Stimulated activated CD4-positive, alpha-beta T cell treated with anti-CD3 and anti-CD28 coated beads, Interleukin-1b, Interleukin-23, amount 100 ng/mL, for 48 hours (primary cell): ENCODE data around the gene HBEGF.

Experiments
- DNase-seq: peaks from one replicate; pipeline ENCODE4 v3.0.0-alpha.2; 2020

Gene HBEGF

DNA sequence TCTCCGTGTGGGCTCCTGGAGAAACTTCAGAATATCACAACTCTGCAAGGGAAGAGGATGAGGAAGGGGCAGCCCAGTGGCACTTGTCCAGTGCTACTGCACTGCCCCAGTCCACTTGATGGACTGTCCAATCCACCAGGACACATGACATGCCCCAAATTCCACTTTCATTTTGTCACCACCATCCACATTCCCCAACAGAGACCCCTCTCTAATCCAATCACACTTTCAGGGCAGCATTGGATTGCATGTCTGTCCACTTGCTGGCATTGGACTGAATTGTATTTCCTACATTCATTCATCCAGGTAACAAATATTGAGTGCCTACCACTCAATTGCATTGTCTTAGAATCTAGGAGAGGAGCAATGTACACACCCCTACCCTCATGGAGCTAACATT, 14.8 kb downstream of the HBEGF start:
- DNase-seq: no peak

DNA sequence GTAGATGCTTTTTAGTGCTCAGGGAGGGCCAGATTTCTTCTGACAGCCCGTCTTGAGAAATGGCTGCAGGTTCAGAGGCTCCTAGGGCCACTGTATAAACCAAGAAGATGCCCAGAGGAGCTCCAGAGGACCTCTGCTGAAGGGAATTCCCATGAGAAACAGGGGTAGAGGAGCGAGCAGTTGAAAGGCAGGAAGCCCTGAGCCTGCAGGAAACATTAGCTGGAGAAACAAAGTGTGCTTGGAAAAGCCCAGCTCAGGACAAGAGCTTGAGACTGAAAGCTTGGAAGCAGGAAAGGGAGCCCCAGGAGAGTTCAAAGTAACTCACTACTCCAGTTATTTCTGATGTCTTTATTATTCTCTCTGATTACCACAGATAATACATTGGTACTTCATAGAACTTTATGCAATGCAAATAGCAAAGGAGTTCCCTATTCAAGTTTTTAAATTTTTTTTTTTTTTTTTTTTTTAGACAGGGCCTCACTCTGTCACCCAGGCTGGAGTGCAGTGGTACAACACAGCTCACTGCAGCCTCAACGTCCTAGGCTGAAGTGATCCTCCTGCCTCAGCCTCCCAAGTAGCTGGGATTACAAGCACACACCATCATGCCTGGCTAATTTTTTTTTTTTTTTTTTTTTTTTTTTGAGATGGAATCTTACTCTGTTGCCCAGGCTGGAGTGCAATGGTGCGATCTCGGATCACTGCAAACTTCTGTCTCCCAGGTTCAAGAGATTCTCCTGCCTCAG, 16.5 kb downstream of the HBEGF start:
- DNase-seq: no peak

DNA sequence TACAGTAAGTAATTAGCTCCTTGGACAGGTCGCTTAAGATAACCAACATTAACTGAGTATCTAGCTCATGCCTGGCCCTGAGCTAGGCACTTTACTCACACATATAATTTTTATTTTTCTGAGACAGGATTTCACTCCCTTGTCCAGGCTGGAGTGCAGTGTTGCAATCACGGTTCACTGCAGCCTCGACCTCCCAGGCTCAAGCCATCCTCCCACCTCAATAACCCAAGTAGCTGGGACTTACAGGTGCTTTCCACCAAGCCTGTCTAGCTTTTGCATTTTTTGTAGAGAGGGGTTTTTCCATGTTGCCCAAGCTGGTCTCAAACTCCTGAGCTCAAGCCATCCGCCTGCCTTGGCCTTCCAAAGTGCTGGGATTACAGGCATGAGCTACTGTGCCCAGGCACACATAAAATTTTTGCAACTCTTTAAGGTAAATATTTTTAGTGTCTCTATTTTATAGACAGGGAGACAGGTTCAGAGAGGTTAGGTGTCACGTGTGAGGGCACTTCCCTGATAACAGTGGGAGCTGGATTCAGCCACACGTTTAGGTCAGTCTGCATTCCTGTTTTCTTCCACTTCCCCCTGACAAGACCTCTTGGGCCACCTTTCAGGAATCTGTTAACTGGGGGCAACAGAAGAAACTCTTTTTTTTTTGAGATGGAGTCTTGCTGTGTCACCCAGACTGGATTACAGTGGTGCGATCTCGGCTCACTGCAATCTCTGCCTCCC, 18.2 kb downstream of the HBEGF start:
- DNase-seq: no peak

DNA sequence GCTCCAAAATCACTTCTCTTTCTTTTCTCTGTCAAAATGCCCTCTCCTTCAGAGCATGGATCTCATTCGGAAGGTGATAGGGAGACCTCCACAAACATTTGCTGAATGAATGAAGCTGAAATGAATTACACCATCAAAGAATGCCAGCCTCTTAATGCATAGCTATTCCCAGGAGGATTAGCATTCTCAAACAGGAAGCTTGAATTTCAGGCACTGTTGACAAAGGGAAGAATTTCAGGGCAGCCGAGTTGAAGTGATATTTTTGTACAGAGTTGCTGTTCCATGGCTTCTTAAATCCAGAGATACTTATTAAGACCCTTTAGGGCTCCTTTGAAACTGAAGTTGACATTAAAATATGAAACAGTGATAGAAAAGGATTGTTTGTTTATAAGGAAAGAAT, 18.8 kb downstream of the HBEGF start:
- no peak for DNase-seq

DNA sequence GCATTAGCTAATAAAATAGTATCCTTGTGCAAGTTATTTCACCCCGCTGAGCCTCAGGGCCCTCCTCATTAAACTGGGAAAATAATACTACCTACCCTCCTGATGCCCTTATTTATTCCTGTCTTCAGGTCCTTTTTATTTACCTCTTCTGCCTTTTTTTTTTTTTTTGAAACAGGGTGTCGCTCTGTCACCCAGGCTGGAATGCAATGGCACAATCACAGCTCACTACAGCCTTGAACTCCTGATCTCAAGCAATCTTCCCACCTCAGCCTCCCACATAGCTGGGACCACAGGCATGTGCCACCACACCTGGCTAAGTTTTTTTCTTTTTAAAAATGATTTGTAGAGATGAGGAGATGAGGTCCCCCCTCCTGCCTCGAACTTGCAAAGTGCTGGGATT, 20.9 kb downstream of the HBEGF start:
- DNase-seq: no peak

DNA sequence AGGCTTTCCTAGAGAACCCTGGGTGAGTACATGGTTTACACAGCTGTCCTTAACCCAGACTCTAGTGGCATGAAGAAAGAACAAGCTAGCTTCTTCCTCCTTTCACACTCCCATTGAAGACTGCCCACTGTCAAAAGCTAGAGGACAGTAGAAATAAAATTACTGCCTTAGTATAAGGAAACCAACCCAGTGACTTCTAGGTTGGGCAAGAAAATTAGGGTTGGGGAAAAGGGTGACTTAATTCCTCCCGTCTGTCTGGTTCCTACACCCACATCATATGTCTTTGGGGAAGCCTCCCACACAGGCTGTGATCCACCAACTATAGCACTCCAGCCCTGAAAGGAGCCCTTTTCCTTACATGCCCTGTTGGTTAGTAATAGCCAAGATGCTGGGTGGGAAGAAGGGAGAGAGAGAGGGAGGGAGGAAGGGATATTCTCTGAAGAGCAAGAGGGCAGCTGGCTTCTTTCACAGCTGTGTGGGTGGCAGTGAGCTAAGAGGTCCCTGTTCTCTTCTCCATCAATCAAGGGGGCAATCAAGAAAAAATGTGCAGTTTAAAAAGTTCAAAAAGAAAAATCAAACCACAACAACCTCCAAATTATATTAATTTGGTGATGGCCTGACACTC, 21.7 kb downstream of the HBEGF start:
- DNase-seq: no peak

DNA sequence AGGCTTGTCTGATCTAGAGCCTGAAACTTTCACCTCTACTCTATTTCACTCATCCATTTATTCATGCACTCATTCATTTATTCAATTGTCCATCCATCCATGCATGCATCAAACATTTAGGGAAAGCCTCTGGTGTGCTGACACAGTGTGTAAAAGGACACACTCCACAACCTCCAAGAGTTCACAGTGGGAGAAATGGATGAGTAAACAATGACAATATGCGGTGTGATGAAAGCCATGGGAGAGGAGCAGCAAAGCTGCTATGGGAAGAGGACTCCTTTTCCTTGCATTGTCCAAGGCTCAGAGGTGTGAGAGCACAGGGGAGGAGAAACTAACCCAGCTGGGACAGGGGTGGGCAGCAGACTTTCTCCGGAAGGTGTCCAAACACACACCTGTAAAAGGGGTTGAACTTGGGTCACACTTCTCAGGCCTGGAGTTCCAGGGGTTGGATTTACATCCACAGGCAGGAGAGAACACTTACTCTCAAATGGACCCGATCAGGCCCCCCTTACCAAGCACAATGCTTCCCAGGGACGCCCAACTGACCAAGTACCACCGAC, 22.3 kb downstream of the HBEGF start:
- no peak for DNase-seq

DNA sequence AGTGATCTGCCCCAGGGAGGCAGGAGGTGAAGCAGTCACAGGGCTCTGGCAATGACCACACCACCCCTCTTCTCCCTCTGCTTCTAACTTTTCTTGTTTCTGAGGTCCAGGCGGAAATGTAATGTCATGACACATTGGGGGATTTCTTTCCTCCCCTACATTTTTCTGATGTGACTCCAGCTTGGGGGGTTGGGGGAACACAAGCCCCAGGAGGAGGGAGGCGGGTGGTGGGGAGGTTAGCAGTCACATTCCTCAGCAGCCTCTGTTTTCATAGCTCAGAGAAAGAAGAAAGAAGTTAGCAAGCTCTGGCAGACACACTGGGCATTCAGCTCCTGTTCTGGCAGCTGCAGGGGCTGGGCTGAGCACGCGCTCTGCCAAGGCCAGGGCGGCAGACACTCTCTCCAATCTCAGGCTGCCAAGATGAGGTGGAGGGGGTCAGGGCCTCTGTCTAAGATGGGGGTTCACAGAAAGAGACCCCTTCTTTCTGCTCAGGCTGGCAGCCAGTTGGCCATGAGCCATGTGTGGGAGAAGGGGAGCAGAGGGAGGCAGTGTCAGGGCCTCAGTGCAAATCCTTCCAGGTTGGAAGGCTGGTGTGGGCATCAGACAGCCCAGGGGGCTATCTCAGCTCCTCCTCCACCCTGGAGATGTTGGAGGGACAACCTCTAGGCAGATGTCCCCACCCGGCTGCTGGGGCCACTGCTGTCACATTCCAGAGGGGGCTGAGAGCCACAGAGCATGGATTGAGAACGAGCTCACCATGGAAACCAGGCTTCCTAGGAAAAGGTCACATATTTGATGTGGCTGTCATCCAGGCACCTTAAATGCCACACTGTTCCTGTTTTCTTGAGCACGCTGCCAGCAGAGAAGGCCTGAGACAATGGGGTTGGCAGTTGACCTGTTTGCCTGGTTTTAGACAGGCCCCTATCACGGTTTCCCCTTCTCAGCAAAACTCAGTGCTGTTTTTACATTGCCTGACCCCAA, 23.4 kb downstream of the HBEGF start:
- no peak for DNase-seq

DNA sequence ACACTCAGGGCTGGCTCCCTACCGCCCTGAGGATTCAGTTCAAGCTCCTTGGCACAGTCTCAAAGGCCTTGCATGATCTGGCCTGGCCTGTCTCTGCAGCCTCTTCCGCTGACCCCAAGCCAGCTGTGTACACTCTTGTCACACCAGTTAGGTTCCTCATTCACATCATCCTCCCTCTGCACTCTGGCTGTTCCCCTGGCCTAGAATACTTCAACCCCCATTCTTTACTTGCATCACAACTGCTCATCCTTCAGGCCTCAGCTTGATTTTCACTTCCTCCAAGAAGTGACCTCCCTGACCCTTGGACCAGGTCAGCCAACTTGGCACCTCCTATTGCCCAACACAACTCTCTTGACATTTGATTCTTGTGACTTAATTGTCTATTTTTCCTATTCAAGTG, 24.6 kb downstream of the HBEGF start:
- no peak for DNase-seq

DNA sequence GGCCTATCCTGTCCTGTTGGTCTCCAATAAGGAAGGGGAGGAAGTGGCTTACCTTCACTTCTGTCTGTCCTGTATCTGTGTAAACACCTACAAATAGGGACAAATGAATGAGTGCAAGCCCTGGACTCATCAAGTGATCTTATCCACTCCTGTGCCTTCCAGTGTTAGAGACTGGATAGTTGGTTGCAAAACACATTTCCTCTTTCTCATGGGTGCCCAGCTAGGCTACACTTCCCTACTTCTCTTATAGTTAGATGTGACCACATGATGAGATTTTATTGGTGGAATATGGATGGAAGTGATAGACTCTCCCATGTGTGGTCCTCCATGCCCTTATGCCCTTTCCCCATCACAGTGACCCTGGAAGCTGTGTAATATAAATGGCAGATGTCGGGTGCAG, 26.6 kb downstream of the HBEGF start:
- no peak for DNase-seq

DNA sequence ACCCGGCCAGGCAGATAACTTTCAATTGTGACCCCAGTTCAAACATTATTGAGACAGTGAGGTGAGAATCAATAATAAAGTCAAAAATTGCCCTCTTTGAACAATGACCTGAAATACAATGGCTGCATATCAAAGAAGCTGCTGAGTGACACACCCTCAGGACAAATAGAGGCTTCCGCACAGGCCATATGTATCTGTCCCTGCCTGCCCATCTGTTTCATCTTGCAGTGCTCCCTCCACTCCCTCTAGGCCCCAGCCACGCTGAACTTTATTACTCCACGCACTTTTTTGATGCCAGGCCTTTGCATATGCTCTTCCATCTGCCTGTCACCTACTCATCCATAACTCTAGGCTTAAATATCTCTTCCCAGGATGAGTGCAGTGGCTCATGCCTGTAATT, 27.6 kb downstream of the HBEGF start:
- DNase-seq: no peak

DNA sequence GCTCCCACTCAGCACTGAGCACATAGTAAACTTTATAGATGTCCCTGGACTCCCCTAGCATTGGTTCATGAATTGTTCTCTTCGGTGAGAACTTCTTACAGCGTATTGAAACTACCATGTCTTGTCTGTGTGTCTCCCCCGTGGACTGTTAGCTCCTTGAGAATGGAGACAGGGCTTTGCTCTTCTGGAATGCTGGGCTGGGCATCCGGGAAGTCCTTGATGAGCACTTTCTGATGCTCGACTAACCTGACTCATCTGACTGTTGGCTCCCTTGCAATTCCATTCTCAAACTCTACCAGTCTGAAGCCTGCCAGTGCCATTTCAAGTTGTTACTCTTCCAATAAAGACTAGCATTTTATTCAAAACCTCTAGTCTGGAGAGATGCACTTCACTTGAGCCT, 28.5 kb downstream of the HBEGF start:
- no peak for DNase-seq

DNA sequence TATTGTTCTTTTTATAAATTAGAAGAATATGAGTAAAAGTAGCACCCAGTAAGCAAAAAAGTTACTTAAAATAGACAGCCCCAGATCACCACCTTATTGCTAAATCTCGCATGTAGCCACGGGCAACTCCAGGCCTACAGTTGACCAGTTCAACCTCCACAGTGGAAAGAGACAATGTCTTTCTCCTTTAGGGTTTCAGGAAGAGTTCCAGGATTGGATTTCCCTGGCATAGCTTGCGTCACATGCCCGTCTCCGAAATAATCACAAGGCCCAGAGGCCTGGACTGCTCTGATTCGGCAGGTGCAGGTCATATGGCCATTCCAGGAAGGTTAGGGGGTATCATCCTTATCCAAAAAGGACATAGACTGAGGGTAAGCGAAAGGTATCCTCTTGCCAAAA, 33.6 kb downstream of the HBEGF start:
- no peak for DNase-seq

DNA sequence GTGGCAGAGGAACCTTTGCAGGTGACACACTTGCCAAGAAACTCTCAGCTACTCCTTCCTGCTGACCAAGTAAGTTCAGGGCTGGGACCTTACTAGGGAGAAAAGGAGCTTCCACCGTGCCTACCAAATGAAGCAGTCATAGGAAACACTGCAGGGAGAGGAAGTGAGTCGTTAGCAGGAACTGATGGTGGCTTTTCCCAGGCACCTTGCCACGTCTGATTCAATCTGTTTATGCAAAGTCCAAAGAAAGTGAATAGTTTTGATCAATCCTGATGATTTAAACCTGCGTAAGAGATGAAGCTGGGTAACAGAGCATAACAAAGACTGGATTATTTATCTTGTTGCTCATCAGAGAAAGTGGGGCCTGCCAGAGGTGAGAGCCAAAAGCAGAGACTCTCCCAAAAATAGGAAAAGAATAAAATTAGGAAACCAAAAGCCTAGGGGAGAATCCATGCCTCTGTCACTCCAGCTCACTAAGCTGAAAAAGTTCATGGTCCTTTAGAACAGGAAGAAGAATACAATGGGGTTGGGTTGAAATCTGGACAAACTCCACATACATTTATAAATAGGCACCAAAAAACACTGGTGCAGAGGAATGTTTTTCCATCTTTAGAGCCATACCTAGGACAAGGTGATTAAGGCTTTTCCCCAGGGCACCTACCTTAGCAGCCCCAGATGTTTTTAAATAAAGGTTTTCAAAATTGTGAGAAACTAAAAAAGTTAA, 34.2 kb downstream of the HBEGF start:
- no peak for DNase-seq

DNA sequence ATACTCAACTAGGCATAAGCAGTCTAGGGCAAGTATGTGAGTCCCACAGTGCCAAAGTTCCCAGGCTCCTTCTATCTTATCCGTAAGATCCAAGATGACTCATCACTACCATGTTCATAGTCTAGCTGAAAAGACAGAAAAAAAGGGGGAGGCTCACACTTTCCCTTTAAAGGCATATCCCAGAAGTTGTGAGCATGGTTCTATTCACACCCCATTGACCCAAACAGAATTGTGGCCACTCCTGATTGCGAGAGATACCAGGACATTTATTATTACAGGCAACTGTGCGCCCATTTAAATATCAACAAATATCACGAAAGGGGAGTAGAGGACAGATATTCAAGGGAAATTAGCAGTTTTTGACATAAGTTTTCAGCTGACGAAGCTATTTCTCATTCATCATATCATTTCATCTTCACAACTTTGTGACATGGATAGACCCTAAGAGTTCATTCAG, 35.4 kb downstream of the HBEGF start:
- no peak for DNase-seq

DNA sequence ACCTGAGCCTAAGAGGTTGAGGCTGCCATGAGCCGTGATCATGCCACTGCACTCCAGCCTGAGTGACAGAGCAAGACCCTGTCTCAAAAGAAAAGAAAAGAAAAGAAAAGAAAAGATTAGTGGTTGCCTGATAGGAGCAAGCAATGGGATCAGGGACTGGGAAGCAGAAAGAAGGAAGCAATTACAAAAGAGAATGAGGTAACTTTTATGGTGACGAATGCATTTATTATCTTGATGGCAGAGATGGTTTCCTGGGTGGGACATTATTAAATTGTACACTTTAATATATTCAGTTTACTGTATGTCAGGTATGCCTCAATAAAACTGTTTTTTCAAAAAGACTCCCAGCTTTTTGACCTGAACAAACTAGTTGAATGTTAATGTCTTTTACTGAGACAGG, 36.0 kb downstream of the HBEGF start:
- no peak for DNase-seq

DNA sequence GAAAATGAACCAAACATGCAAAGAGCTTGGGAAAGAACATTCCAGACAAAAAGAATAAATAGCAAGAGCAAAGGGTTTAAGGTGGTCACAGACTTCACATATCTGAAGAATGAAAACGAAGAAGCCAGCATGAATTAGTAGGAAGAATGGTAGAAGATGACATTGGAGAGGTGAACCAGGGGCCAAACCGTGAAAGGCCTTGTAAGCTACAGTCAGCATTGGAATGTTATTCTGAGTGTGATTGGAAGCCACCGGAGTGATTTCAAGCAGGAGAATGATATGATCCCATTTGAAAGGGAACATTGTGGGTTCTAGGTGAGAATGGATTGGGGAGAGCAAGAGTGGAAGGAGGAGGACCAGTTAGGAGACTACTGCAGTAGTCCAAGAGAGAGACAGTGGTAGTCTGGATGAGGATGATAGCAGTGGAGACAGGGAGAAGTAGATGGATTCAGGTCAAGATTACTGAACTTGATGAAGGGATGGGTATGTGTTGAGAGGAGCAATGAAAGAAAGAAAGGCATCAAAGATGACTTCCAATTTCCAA, 36.6 kb downstream of the HBEGF start:
- no peak for DNase-seq

DNA sequence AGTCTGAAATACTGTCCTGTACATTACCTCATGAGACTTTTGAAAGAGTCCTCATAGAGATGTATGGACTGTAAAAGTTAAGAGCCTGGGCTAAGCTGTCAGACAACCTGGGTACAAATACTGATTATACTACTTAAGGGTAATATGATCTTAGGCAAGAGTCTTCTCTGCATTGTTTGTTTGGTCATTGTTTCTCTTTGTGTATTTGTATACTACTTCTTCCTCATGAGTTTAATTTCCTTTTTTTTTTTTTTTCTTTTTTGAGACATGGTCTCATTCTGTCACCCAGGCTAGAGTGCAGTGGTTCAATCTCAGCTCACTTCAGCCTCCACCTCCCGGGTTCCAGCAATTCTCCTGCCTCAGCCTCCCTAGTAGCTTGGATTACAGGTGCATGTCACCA, 40.9 kb downstream of the HBEGF start:
- DNase-seq: no peak

DNA sequence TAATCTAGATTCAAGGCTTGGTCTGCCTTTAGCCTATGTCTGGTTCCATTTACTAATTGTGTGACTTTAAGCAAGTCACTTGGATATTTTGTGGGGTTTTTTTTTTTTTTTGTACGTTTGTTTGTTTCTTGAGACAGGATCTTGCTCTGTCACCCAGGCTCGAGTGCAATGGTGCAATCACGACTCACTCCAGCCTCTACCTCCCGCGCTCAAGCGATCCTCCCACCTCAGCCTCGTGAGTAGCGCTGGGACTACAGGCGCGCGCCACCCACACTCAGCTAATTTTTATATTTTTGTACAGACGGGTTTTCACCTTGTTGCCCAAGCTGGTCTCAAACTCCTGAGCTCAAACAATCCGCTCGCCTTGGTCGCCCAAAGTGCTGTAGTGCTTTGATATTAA, 42.4 kb downstream of the HBEGF start:
- DNase-seq: no peak

DNA sequence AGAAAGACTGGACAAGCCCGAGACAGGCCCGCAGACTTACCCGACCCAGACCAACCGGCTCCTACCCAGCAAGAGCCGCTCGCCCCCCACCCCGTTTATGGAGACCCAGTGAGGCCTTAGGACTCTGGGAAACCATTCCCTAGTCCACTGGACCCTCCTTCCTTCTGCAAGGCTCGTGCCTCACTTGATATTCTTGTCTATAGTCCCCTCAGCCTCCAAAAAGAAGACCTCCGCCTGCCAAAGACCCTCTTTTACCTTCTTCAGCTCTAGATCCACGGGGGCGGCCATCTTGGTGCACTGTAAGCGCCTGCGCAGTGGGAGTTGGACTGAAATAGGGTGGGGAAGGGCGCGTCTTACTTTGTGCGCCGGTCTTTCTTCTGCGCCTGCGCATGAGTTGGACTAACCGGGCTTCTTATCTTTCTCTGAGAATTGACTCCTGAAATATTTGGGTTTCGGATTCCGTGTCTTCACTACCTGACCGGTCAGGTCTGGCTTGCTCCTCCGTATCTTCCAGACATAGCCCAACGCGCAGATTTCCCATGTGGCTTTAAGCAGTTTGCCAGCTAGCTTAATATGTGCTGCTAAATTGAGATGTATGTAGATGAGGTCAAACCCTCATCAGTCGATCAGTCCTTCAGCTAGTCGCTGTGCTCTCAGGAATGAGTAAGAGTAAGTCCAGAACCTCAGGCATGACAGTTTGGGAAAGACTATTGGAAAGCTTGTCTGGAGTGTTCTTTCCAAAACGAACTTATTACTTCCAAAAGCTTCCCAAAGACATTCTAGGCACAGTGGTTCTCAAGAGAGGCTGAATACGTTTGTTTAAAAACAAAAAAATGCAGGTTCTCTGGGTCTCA, 43.4 kb downstream of the HBEGF start, which contains the start of gene PFDN1:
TSS of gene PFDN1 (minus strand) at position 316 of the 854 bp plus-strand sequence. CDS start at position 288, 28 bp downstream.
- peak; percentile 93 for DNase-seq
